ENCODE results near the gene C19orf73.

DNA sequence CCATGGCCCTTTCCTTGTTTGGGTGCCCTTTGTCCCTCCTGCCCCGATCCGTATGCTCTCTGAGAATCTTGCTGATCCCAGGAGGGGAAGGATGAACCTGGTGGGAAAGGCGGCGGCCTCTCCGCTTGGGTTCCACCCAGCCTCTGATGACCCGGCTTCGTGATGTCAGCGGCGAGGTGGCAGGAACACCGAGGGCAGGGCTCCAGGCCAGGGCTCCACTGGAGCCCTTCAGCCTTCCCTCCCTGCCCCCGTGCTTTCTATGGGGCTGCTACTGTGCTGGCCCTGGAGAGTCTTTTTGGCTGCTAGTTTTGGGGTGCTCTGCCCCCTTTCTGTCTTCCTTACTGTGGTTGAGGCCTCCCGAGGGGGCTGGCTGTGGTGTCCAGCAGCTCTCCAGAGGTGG, 16.6 kb downstream of the C19orf73 start:
- TF ChIP-seq, protein P1, sequence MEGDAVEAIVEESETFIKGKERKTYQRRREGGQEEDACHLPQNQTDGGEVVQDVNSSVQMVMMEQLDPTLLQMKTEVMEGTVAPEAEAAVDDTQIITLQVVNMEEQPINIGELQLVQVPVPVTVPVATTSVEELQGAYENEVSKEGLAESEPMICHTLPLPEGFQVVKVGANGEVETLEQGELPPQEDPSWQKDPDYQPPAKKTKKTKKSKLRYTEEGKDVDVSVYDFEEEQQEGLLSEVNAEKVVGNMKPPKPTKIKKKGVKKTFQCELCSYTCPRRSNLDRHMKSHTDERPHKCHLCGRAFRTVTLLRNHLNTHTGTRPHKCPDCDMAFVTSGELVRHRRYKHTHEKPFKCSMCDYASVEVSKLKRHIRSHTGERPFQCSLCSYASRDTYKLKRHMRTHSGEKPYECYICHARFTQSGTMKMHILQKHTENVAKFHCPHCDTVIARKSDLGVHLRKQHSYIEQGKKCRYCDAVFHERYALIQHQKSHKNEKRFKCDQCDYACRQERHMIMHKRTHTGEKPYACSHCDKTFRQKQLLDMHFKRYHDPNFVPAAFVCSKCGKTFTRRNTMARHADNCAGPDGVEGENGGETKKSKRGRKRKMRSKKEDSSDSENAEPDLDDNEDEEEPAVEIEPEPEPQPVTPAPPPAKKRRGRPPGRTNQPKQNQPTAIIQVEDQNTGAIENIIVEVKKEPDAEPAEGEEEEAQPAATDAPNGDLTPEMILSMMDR (conservative IDR thresholded peaks at IDR 0.05 in 1 of 2, IDR thresholded peaks at IDR 0.05 in 1 of 2; ENCODE audit: low read depth in 1 of 2, low read length in 2 of 2), result no peak
- no peak for TF ChIP-seq EZH2 (IDR thresholded peaks at IDR 0.05; ENCODE audit: low read length, missing control alignments)
